Activated T-cell treated with anti-CD3 and anti-CD28 coated beads for 48 hours (primary cell): ENCODE measurements around the gene WSCD1.

Experiments used
- DNase-seq: peaks from one replicate; pipeline ENCODE4 v3.0.0-alpha.2; 2020; ENCODE audit warnings: low read depth

Gene WSCD1

GRCh38 chr17:6160911-6161855 lies 91.0 kb downstream of the WSCD1 start:
- no peak for DNase-seq

- no peak for DNase-seq
Measured at GRCh38 chr17:6162216-6162615, 92.0 kb downstream of the WSCD1 start.

DNA sequence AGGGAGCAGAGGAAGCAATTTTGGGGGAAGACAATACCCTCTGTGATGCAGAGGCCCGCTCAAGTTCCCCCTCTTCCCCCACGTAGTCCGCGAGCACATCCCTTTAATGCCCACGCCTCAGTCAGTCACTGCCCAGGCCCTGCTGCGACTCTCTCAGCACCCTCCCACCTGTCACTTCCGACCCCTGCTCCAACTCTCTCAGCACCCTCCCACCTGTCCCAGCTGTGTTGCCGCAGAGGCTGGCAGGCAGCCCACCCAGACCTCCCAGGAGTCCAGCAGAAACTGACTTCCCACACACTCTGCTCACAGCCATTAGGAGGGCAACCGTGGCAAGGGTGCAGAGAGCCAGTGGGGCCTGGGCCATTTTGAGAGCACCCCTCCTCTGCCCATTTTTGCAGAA lies 92.7 kb downstream of the WSCD1 start:
- DNase-seq = no peak

DNA sequence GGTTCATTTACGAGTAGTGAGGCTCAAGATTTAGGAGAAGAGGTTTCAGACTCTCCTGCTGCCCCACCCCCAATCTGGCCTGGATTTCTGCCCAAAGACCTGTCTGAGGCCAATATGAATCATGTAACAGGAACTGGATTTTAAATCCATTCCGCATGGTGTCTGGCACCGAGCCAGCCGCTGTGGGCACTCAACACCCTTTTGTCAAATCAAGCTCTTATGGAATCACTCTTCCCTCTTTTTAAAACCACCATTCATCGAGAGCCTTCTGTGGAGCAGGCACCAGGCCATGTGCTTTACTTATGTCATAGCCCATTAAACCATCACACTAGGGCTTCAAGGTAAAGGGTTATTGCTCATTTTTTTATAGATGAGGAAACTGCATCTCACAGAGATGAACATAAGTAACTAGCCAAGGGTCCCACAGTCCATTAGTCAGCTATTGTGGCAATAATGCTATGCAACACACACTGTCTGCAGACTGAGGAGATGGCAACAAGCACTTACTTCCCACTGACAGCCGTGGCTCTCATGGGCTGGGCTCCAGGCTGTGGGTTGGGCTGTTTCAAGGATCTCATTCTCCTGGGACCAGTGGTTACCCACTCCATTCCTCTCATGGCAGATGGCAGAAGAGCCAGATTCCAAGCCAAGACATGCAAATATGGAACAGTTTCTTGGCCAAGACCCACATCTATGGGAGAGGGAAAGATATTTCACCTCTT lies 93.6 kb downstream of the WSCD1 start:
- no peak for DNase-seq

- DNase-seq = no peak
Measured at GRCh38 chr17:6164996-6165395, 94.8 kb downstream of the WSCD1 start.

- no peak for DNase-seq
Measured at GRCh38 chr17:6165806-6166205, 95.6 kb downstream of the WSCD1 start.

GRCh38 chr17:6166492-6167179 lies 96.5 kb downstream of the WSCD1 start:
- no peak for DNase-seq

GRCh38 chr17:6168296-6168695 lies 98.1 kb downstream of the WSCD1 start:
- DNase-seq = no peak

DNA sequence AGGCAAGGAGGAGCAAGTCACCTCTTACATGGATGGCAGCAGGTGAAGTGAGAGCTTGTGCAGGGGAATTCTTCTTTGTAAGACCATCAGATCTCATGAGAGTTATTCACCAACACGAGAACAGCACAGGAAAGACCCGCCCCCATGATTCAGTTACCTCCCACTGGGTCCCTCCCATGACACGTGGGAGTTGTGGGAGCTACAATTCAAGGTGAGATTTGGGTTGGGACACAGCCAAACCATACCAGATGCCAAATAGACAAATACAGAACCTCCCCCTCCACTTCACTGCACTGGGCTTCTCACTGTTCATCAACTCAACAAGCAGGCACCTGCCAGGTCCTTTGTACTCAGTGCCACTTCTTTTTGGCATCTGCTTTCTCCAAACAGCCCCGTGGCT lies 100.2 kb downstream of the WSCD1 start:
- DNase-seq = peak; percentile 1

DNA sequence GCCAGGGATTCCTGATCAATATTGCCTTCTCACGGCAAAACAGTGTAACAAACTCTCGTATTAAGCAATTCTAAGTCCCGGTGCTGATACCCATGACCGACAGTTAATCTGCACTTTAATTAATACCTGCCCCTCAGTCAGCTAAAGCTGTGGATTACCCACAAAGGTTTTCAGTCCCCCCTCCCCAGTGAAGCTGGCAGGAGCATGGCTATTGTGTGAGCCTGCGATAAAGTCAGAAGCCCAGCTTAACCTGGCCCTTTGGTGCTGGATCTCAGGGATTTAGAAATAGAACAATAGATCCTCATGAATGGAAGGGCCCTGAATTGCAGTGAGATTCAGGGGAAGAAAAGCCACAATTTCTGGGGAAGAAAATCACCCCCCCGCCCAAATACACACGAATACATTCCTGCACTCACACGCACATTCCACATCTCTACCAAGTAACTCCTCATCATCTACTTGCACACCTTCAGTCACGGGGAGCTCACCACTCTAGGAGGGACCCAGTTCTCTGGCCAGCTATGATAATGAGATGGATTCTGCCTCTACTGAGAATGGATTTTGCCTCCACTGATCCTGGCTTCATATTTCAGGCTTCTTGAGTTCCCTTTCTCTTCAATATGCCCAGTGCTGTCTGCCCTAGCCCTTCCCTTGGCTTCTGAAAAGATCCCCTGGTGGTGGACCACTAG lies 102.6 kb downstream of the WSCD1 start:
- no peak for DNase-seq

GRCh38 chr17:6173653-6174052 lies 103.5 kb downstream of the WSCD1 start:
- no peak for DNase-seq
